Measurements from ENCODE around the gene BBX. TPM values are rescaled to one million over a fixed set of nuclear protein-coding genes. Genes with fewer than 3 reads are reported as not detected.

Gene BBX
- total RNA-seq, 4 donors from 2014 or later = 55.6 to 86.7 (median 73.0) TPM

GRCh38 chr3:107760144-107760543 is 237.4 kb downstream of the BBX start:
- Histone ChIP-seq H3K4me3 (no peak overlapping the region), H3K36me3 (peaks cover 0 to 13% of the 10 kb centered on the region in 2 donors), H3K27ac (no peak overlapping the region), H3K4me1 (peaks cover 0 to 8% (median 0%) of the 10 kb centered on the region in 3 donors), H3K27me3 (no peaks in the 10 kb centered on the region), H3K9me3 (no peaks in the 10 kb centered on the region)
- no peak for ATAC-seq
- TF ChIP-seq POLR2AphosphoS5 (IDR thresholded peaks at IDR 0.05) = no peak
- no peak for TF ChIP-seq CTCF (IDR thresholded peaks at IDR 0.05)
- TF ChIP-seq POLR2A (IDR thresholded peaks at IDR 0.05) = no peak
- no peak for TF ChIP-seq EP300 (IDR thresholded peaks at IDR 0.05)

- ATAC-seq = no peak
- no peaks in the 10 kb centered on the region for H3K9me3 ChIP-seq
- 68% methylated on average over 2 of the region's 2 CpGs; no CpG with 5 or more reads in 1 of the 2 donors for WGBS, 2 donors (ENCODE audit: low coverage in 1 of 2)
Measured at GRCh38 chr3:107761391-107761790, 238.6 kb downstream of the BBX start.

GRCh38 chr3:107765524-107765923 is 242.8 kb downstream of the BBX start:
- Histone ChIP-seq H3K27ac (no peak overlapping the region), H3K4me3 (no peak overlapping the region), H3K27me3 (no peaks in the 10 kb centered on the region), H3K9me3 (no peaks in the 10 kb centered on the region), H3K4me1 (peaks cover 0 to 6% (median 0%) of the 10 kb centered on the region in 3 donors), H3K36me3 (peaks cover 0 to 5% of the 10 kb centered on the region in 2 donors)
- no peak for ATAC-seq
- no peak for TF ChIP-seq EP300 (IDR thresholded peaks at IDR 0.05)
- TF ChIP-seq POLR2AphosphoS5 (IDR thresholded peaks at IDR 0.05) = no peak
- TF ChIP-seq POLR2A (IDR thresholded peaks at IDR 0.05) = no peak
- TF ChIP-seq CTCF (IDR thresholded peaks at IDR 0.05) = no peak
- 90 to 97% methylated on average over 3 to 5 of the region's 6 CpGs for WGBS, 2 donors (ENCODE audit: low coverage in 1 of 2)

More at GRCh38 chr3:107761391-107761790, 238.6 kb downstream of the BBX start:
- Histone ChIP-seq H3K27ac (no peak overlapping the region), H3K4me3 (no peak overlapping the region), H3K36me3 (peaks cover 0 to 10% of the 10 kb centered on the region in 2 donors), H3K27me3 (no peaks in the 10 kb centered on the region), H3K4me1 (peaks cover 0 to 8% (median 0%) of the 10 kb centered on the region in 3 donors)
- no peak for TF ChIP-seq CTCF (IDR thresholded peaks at IDR 0.05)
- TF ChIP-seq EP300 (IDR thresholded peaks at IDR 0.05) = no peak
- TF ChIP-seq POLR2AphosphoS5 (IDR thresholded peaks at IDR 0.05) = no peak
- no peak for TF ChIP-seq POLR2A (IDR thresholded peaks at IDR 0.05)

GRCh38 chr3:107767897-107768605 is 245.3 kb downstream of the BBX start:
- Histone ChIP-seq H3K27me3 (no peaks in the 10 kb centered on the region), H3K27ac (no peak overlapping the region), H3K4me3 (no peak overlapping the region), H3K4me1 (peaks cover 0 to 6% (median 0%) of the 10 kb centered on the region in 3 donors), H3K9me3 (no peaks in the 10 kb centered on the region), H3K36me3 (peaks cover 0 to 7% of the 10 kb centered on the region in 2 donors)
- no peak for TF ChIP-seq POLR2AphosphoS5 (IDR thresholded peaks at IDR 0.05)
- TF ChIP-seq POLR2A (IDR thresholded peaks at IDR 0.05) = no peak
- no peak for TF ChIP-seq EP300 (IDR thresholded peaks at IDR 0.05)
- no peak for TF ChIP-seq CTCF (IDR thresholded peaks at IDR 0.05)
- ATAC-seq = peak; percentile 28
- 70 to 77% methylated on average over 2 to 8 of the region's 8 CpGs for WGBS, 2 donors (ENCODE audit: low coverage in 1 of 2)

GRCh38 chr3:107769882-107770281 is 247.1 kb downstream of the BBX start:
- ATAC-seq = no peak
- Histone ChIP-seq H3K27ac (no peak overlapping the region), H3K27me3 (no peaks in the 10 kb centered on the region), H3K9me3 (no peaks in the 10 kb centered on the region), H3K4me1 (peaks cover 0 to 6% (median 0%) of the 10 kb centered on the region in 3 donors), H3K36me3 (peaks cover 0 to 25% of the 10 kb centered on the region in 2 donors), H3K4me3 (no peak overlapping the region)
- 90 to 94% methylated on average over 3 of the region's 3 CpGs for WGBS, 2 donors (ENCODE audit: low coverage in 1 of 2)
- TF ChIP-seq EP300 (IDR thresholded peaks at IDR 0.05) (no peak), CTCF (IDR thresholded peaks at IDR 0.05) (no peak), POLR2A (IDR thresholded peaks at IDR 0.05) (no peak)

Data from gastroesophageal sphincter (tissue), 4 donors.